HepG2 (cell line): ENCODE measurements around the gene GRIK4. TPM values are rescaled to one million over a fixed set of nuclear protein-coding genes. Genes with fewer than 3 reads are reported as not detected.

Experiments
- ATAC-seq: fragments of 200-7000 bp; cut with Tn5 transposase; 3 replicates; pipeline ENCODE4 v1.9.1; 2020; ENCODE audit warnings: mild to moderate bottlenecking, moderate library complexity
- BruUV-seq: library from RNA; stranded (reverse); fragments of 400-500 nt; replicated peaks from 2 replicates; lab custom pipeline; 2021; lab: Mats Ljungman, UMichigan
- CTCF ChIA-PET: fragments of 300-600 bp; formaldehyde crosslinking; extraction: SDS; loops from one replicate; lab custom pipeline; 2021; ENCODE audit warnings: low total read pairs, inconsistent platforms, low intra/inter-chr PET ratio; lab: Yijun Ruan, JAX
- POLR2A ChIA-PET: fragments of 350-600 bp; sonication (Branson Sonifier 250); formaldehyde crosslinking; loops from one replicate; lab custom pipeline; 2020; ENCODE audit warnings: antibody characterized with exemption, inconsistent platforms; lab: Yijun Ruan, JAX
- DNase-seq: peaks from one replicate; pipeline ENCODE4 v3.0.0-alpha.2; 2015; ENCODE audit warnings: low spot score
- FAIRE-seq: peaks from 3 replicates; lab custom pipeline; 2011; peaks lifted over from hg19 to GRCh38; lab: Jason Lieb, UNC
- H2AFZ ChIP-seq: one replicate; pipeline ENCODE4 v1.6.1; 2011; ENCODE audit warnings: low read length, inconsistent platforms
- H3K27ac ChIP-seq: fragments of 300-600 bp; 3 replicates; pipeline ENCODE4 v1.8.0; 2011; ENCODE audit warnings: mixed run types, mild to moderate bottlenecking, mixed read lengths, low read length, inconsistent platforms; ENCODE audit not compliant: insufficient read depth; ENCODE audit errors: extremely low read length
- H3K27me3 ChIP-seq, 2 experiments: fragments of 200-600 bp in 1 of 2; 2 replicates in 1 of 2; 3 replicates in 1 of 2; pipeline versions ENCODE4 v1.6.0 to v1.8.0; 2011; ENCODE audit warnings: low read length in 2 of 2, mild to moderate bottlenecking in 2 of 2, moderate library complexity in 2 of 2, inconsistent platforms in 1 of 2; ENCODE audit not compliant: insufficient read depth in 2 of 2, control insufficient read depth in 1 of 2
- H3K36me3 ChIP-seq, 2 experiments: fragments of 200-600 bp in 1 of 2; replicated peaks in 1 of 2; 2 replicates in 1 of 2; 3 replicates in 1 of 2; pipeline versions ENCODE4 v1.5.1 to v1.8.0; 2011; ENCODE audit warnings: low read length in 2 of 2, inconsistent platforms in 1 of 2; ENCODE audit not compliant: insufficient read depth in 2 of 2, control insufficient read depth in 1 of 2
- H3K4me1 ChIP-seq: 2 replicates; pipeline ENCODE4 v1.5.1; 2012; ENCODE audit warnings: low read length, inconsistent platforms; ENCODE audit not compliant: insufficient read depth
- H3K4me2 ChIP-seq: 2 replicates; pipeline ENCODE4 v1.6.0; 2011; ENCODE audit warnings: low read depth, low read length, inconsistent platforms
- H3K4me3 ChIP-seq, 3 experiments: fragments of 200-600 bp in 1 of 3; sonication (generic), shearing (Covaris generic) in 1 of 3; replicated peaks in 1 of 3; 2 replicates each; pipeline ENCODE4 v1.5.1; 2011 to 2016; ENCODE audit warnings: low read length in 3 of 3, inconsistent platforms in 2 of 3, low read depth in 2 of 3, mild to moderate bottlenecking in 2 of 3, control low read depth in 1 of 3, mixed read lengths in 1 of 3; ENCODE audit not compliant: insufficient read depth in 1 of 3
- H3K79me2 ChIP-seq: one replicate; pipeline ENCODE4 v1.6.1; 2011; ENCODE audit warnings: low read length, inconsistent platforms; ENCODE audit not compliant: insufficient read depth
- H3K9ac ChIP-seq: 2 replicates; pipeline ENCODE4 v1.6.0; 2011; ENCODE audit warnings: mild to moderate bottlenecking, low read depth, low read length, inconsistent platforms; ENCODE audit not compliant: insufficient read depth
- H3K9me3 ChIP-seq: 2 replicates; pipeline ENCODE4 v1.5.1; 2012; ENCODE audit warnings: mild to moderate bottlenecking, low read length
- H4K20me1 ChIP-seq: 2 replicates; pipeline ENCODE4 v1.6.0; 2011; ENCODE audit warnings: inconsistent platforms, mild to moderate bottlenecking, low read length, moderate library complexity; ENCODE audit not compliant: insufficient read depth
- DNMT1 ChIP-seq: sonication (generic); formaldehyde crosslinking; IDR thresholded peaks from 2 replicates; pipeline ENCODE4 v1.5.1; 2020; ENCODE audit warnings: mild to moderate bottlenecking, missing genetic modification reagents
- MIER3 ChIP-seq: IDR thresholded peaks from 2 replicates; pipeline ENCODE4 v1.6.1; 2016; ENCODE audit warnings: missing compliant biosample characterization, borderline replicate concordance
- POGZ ChIP-seq: sonication (generic); formaldehyde crosslinking; IDR thresholded peaks from 2 replicates; pipeline ENCODE4 v1.4.0; 2020; ENCODE audit warnings: mild to moderate bottlenecking, missing genetic modification reagents
- RCOR2 ChIP-seq: IDR thresholded peaks from 2 replicates; pipeline ENCODE4 v1.6.1; 2016; ENCODE audit warnings: missing biosample characterization, missing genetic modification reagents
- SAFB2 ChIP-seq: sonication (generic); formaldehyde crosslinking; IDR thresholded peaks from 2 replicates; pipeline ENCODE4 v1.5.1; 2020; ENCODE audit warnings: missing genetic modification reagents, low read depth, mild to moderate bottlenecking, borderline replicate concordance
- SMC3 ChIP-seq: IDR thresholded peaks from 2 replicates; pipeline ENCODE4 v1.6.1; 2011; ENCODE audit warnings: low read length, improper control_type of control experiment
- SOX13 ChIP-seq, 3 experiments: fragments of 450-650 bp in 1 of 3; sonication (generic) in 1 of 3; formaldehyde crosslinking in 1 of 3; IDR thresholded peaks in 2 of 3; conservative IDR thresholded peaks in 1 of 3; 2 replicates each; pipeline versions ENCODE4 v1.5.0 to v1.6.1; 2016 to 2020; ENCODE audit warnings: antibody characterized with exemption in 1 of 3, mild to moderate bottlenecking in 1 of 3, missing compliant biosample characterization in 1 of 3, missing genetic modification reagents in 1 of 3, moderate library complexity in 1 of 3
- ZNF564 ChIP-seq: sonication (generic); formaldehyde crosslinking; IDR thresholded peaks from 2 replicates; pipeline ENCODE4 v1.8.1; 2023; ENCODE audit warnings: mild to moderate bottlenecking, missing genetic modification reagents
- ZSCAN22 ChIP-seq: sonication (generic); formaldehyde crosslinking; IDR thresholded peaks from 2 replicates; pipeline ENCODE4 v1.4.0; 2020; ENCODE audit warnings: mild to moderate bottlenecking, missing genetic modification reagents
- WGBS: methylation state at CpG from one replicate; pipeline ENCODE4 v1.1.6; 2017; ENCODE audit warnings: low lambda C conversion rate; 5-methylcytosine and 5-hydroxymethylcytosine counted together
- in situ Hi-C: cut with HindIII; loops from 2 replicates; pipeline ENCODE4 v1.10.0; 2017; ENCODE audit warnings: low pct_unique_long_range_greater_than_20kb; ENCODE audit not compliant: extremely low pct_ligation_motif_present
- intact Hi-C: fragments of 100-400 bp; cut with micrococcal nuclease; formaldehyde crosslinking; loops from one replicate; pipeline ENCODE4 v1.10.0; 2022; ENCODE audit not compliant: unreplicated experiment
- polyA plus RNA-seq, 8 experiments: library from polyadenylated mRNA; depleted of rRNA in 3 of 8; stranded (reverse) in 7 of 8; unstranded in 1 of 8; fragments of >200 nt; fragmentation: Illumina TruSeq in 4 of 8; extraction: Trizol in 4 of 8; gene quantifications; 2 replicates each; pipeline versions ENCODE4 v1.2.1 to v1.2.3, GENCODE V29; 2011 to 2016; ENCODE audit warnings: low read depth in 4 of 8, missing spikeins in 1 of 8, mixed read lengths in 1 of 8; ENCODE audit not compliant: insufficient read depth in 1 of 8
- total RNA-seq, 5 experiments: library from RNA; depleted of rRNA; stranded (reverse); fragments of >200 nt; fragmentation: Illumina TruSeq; extraction: Trizol; gene quantifications; 2 replicates each; pipeline ENCODE4 v1.2.3, GENCODE V29; 2016; ENCODE audit warnings: low read depth in 1 of 5
- TF ChIP-seq, protein P1 (sequence below): IDR thresholded peaks from 2 replicates; pipeline ENCODE4 v1.6.1; 2018; ENCODE audit warnings: missing genetic modification reagents, mild to moderate bottlenecking, missing compliant biosample characterization

GRIK4 gene
- total and polyA plus RNA-seq, 2 of the 13 experiments (the other 11 are each of a cell fraction or from before 2014, with no cell fraction given): 0.04 to 0.07 TPM

- H3K4me2 ChIP-seq: no peak overlapping the region
- FAIRE-seq (no peak), DNase-seq (no peak), ATAC-seq (no peak)
- no TSS peak for BruUV-seq
- ChIA-PET POLR2A (no interaction called here), CTCF (no interaction called here)
- no peaks in the 10 kb centered on the region for H3K36me3 ChIP-seq
- H3K9me3 ChIP-seq: no peaks in the 10 kb centered on the region
- in situ Hi-C loops (no loop called here), intact Hi-C loops (no loop called here)
- no peak overlapping the region for H2AFZ ChIP-seq
- H4K20me1 ChIP-seq: no peaks in the 10 kb centered on the region
- H3K27ac ChIP-seq: no peak overlapping the region
- H3K9ac ChIP-seq: no peak overlapping the region
- TF ChIP-seq ZNF564 (CRISPR knock-in tag): no peak
- TF ChIP-seq DNMT1 (CRISPR knock-in tag): no peak
- no peak for TF ChIP-seq SMC3
- TF ChIP-seq SOX13 (IDR thresholded peaks at IDR 0.05): no peak
- no peak for TF ChIP-seq SOX13 (CRISPR knock-in tag; conservative IDR thresholded peaks at IDR 0.05 in 1 of 2, IDR thresholded peaks at IDR 0.05 in 1 of 2)
- TF ChIP-seq, protein P1, sequence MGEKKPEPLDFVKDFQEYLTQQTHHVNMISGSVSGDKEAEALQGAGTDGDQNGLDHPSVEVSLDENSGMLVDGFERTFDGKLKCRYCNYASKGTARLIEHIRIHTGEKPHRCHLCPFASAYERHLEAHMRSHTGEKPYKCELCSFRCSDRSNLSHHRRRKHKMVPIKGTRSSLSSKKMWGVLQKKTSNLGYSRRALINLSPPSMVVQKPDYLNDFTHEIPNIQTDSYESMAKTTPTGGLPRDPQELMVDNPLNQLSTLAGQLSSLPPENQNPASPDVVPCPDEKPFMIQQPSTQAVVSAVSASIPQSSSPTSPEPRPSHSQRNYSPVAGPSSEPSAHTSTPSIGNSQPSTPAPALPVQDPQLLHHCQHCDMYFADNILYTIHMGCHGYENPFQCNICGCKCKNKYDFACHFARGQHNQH (CRISPR knock-in tag): no peak
- no peak for TF ChIP-seq RCOR2 (CRISPR knock-in tag)
- no peak for TF ChIP-seq POGZ (CRISPR knock-in tag)
- TF ChIP-seq SAFB2: no peak
- no peak for TF ChIP-seq MIER3
- TF ChIP-seq ZSCAN22: no peak
- no peaks in the 10 kb centered on the region for H3K79me2 ChIP-seq
- H3K4me1 ChIP-seq: no peaks in the 10 kb centered on the region
- no peaks in the 10 kb centered on the region; a peak in 2 of 5 replicates for H3K27me3 ChIP-seq
- WGBS: 50% methylated on average over 6 of the region's 10 CpGs
- no peak overlapping the region for H3K4me3 ChIP-seq
Observed at GRCh38 chr11:120738516-120739046, 227.0 kb downstream of the GRIK4 start.
